OCI-LY7 (cell line): ENCODE results near the gene KPNA2. TPM values are rescaled to one million over a fixed set of nuclear protein-coding genes. Genes with fewer than 3 reads are reported as not detected.
"Not testable (repeated sequence)": the region's sequence is repeated elsewhere in the genome, so short reads cannot be mapped to it uniquely, and the experiment has no call there.

Experiments
- BruUV-seq: library from RNA; stranded (reverse); fragments of 400-500 nt; replicated peaks from 2 replicates; lab custom pipeline; 2021; lab: Mats Ljungman, UMichigan
- CTCF ChIA-PET: fragments of 300-600 bp; sonication (Branson Sonifier 250); formaldehyde crosslinking; loops from one replicate; lab custom pipeline; 2022; ENCODE audit warnings: antibody characterized with exemption; ENCODE audit not compliant: unreplicated experiment; lab: Charles Lee
- POLR2A ChIA-PET: fragments of 300-600 bp; sonication (Branson Sonifier 250); formaldehyde crosslinking; loops from one replicate; lab custom pipeline; 2022; ENCODE audit warnings: antibody characterized with exemption; lab: Charles Lee
- DNase-seq: peaks from one replicate; pipeline ENCODE4 v3.0.0-alpha.2; 2015; ENCODE audit warnings: low spot score
- H2AFZ ChIP-seq: fragments of 200-600 bp; sonication (generic), shearing (Covaris generic); 2 replicates; pipeline ENCODE4 v1.6.1; 2014; ENCODE audit warnings: mild to moderate bottlenecking, antibody characterized with exemption, low read length, moderate library complexity
- H3K27ac ChIP-seq: fragments of 200-600 bp; sonication (generic); 2 replicates; pipeline ENCODE4 v1.5.1; 2014; ENCODE audit warnings: mixed run types, low read depth, mild to moderate bottlenecking, moderate library complexity, low read length, inconsistent platforms; ENCODE audit not compliant: poor library complexity, severe bottlenecking
- H3K36me3 ChIP-seq: fragments of 200-600 bp; sonication (generic); 2 replicates; pipeline ENCODE4 v1.6.1; 2014; ENCODE audit warnings: mild to moderate bottlenecking, antibody characterized with exemption, low read length, moderate library complexity, mixed read lengths; ENCODE audit not compliant: insufficient read depth
- H3K4me1 ChIP-seq: fragments of 200-600 bp; sonication (generic); 2 replicates; pipeline ENCODE4 v1.5.1; 2014; ENCODE audit warnings: mild to moderate bottlenecking, low read length; ENCODE audit not compliant: insufficient read depth, poor library complexity, severe bottlenecking
- H3K4me2 ChIP-seq: fragments of 200-600 bp; sonication (generic); 2 replicates; pipeline ENCODE4 v1.6.1; 2014; ENCODE audit warnings: mild to moderate bottlenecking, low read length
- H3K4me3 ChIP-seq: fragments of 200-600 bp; sonication (generic); 2 replicates; pipeline ENCODE4 v1.5.1; 2014; ENCODE audit warnings: mild to moderate bottlenecking, low read depth, low read length; ENCODE audit not compliant: poor library complexity, severe bottlenecking
- H3K79me2 ChIP-seq: fragments of 200-600 bp; sonication (generic); 2 replicates; pipeline ENCODE4 v1.6.1; 2016; ENCODE audit warnings: low read depth, mild to moderate bottlenecking, low read length, moderate library complexity, mixed read lengths; ENCODE audit not compliant: insufficient read depth
- H3K9me2 ChIP-seq: fragments of 200-600 bp; sonication (generic); 2 replicates; pipeline ENCODE4 v1.6.1; 2016; ENCODE audit warnings: mild to moderate bottlenecking, low read length, mixed read lengths; ENCODE audit not compliant: insufficient read depth
- H3K9me3 ChIP-seq: fragments of 200-600 bp; sonication (generic); 2 replicates; pipeline ENCODE4 v1.6.1; 2014; ENCODE audit warnings: mild to moderate bottlenecking, mixed run types, low read length, mixed read lengths
- H4K20me1 ChIP-seq: fragments of 200-600 bp; sonication (generic); 2 replicates; pipeline ENCODE4 v1.6.1; 2014; ENCODE audit warnings: mild to moderate bottlenecking, antibody characterized with exemption, low read length, moderate library complexity, mixed read lengths; ENCODE audit not compliant: insufficient read depth
- CTCF ChIP-seq: fragments of 200-600 bp; sonication (generic); conservative IDR thresholded peaks from 2 replicates; pipeline ENCODE4 v1.5.1; 2014; ENCODE audit warnings: mild to moderate bottlenecking, antibody characterized with exemption, low read length, moderate library complexity, mixed read lengths
- EZH2phosphoT487 ChIP-seq: fragments of 200-600 bp; sonication (generic); IDR thresholded peaks from 2 replicates; pipeline ENCODE4 v1.6.1; 2018; ENCODE audit warnings: low read depth, borderline replicate concordance, mild to moderate bottlenecking, mixed run types, antibody characterized with exemption, low read length, moderate library complexity, mixed read lengths
- intact Hi-C: fragments of 100-400 bp; cut with micrococcal nuclease; formaldehyde crosslinking; loops from one replicate; pipeline ENCODE4 v1.10.0; 2022; ENCODE audit not compliant: unreplicated experiment
- total RNA-seq, 2 experiments: library from RNA; depleted of rRNA in 1 of 2; stranded (reverse); fragments of >200 nt in 1 of 2; shearing (Covaris generic) in 1 of 2; gene quantifications; 2 replicates each; pipeline ENCODE4 v1.2.3, GENCODE V29; 2014 to 2022

The KPNA2 gene
- total RNA-seq, 2 experiments from 2014 or later, result 253 to 416 TPM

DNA sequence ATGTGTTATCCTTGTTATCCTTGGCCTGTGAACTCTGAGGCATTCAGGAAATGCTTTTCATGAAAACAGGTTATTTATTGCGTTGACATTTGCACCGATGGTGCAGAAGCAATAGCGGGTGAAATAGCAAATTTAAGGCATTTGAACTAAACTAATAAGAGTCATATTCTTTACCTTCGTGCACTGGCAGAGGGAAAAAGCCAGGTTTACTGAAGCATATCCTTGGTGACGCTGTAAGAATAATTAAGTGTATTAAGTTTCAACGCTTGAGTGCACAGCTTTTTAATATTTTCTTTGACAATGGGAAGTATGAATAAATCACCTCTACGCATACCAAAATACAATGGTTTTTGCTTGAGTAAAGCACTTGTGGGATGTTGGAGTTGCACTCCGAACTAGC is 13.6 kb upstream of the KPNA2 start:
- Histone ChIP-seq H3K4me1 (peaks cover 12% of the 10 kb centered on the region), H3K79me2 (no peaks in the 10 kb centered on the region), H3K36me3 (no peaks in the 10 kb centered on the region), H3K27ac (no peak overlapping the region), H3K4me2 (no peak overlapping the region), H2AFZ (no peak overlapping the region), H3K4me3 (no peak overlapping the region), H4K20me1 (no peaks in the 10 kb centered on the region), H3K9me2 (no peaks in the 10 kb centered on the region), H3K9me3 (no peaks in the 10 kb centered on the region)
- no TSS peak for BruUV-seq
- TF ChIP-seq EZH2phosphoT487 (no peak), CTCF (no peak)
- DNase-seq, result no peak
- ChIA-PET POLR2A (no interaction called here), CTCF (no interaction called here)
- intact Hi-C loops, result loop anchor here (5.0 kb wide), 1 partner anchor 65 kb away; no protein-coding TSS in a partner anchor

DNA sequence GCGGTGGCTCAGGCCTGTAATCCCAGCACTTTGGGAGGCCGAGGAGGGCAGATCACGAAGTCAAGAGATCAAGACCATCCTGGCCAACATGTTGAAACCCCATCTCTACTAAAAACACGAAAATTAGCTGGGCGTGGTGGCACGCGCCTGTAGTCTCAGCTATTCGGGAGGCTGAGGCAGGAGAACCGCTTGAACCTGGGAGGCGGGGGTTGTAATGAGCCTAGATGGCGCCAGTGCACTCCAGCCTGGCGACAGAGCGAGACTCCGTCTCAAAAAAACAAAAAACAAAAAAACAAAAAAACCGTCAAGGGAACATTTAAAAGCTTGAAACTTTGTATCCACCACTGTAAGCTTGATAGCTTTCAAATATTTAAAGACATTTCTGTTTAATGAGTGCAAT is 13.0 kb upstream of the KPNA2 start:
- peaks cover 12% of the 10 kb centered on the region for H3K4me1 ChIP-seq
- CTCF ChIA-PET, H3K79me2 ChIP-seq, H2AFZ ChIP-seq, H3K9me2 ChIP-seq, H4K20me1 ChIP-seq, BruUV-seq, H3K4me3 ChIP-seq, H3K36me3 ChIP-seq, POLR2A ChIA-PET, DNase-seq, H3K27ac ChIP-seq, H3K9me3 ChIP-seq, H3K4me2 ChIP-seq: not testable (repeated sequence)
- intact Hi-C loops, result loop anchor here (5.0 kb wide), 1 partner anchor 65 kb away; no protein-coding TSS in a partner anchor
- peak; percentile 59 for TF ChIP-seq CTCF

- POLR2A ChIA-PET, result interaction anchor here (0.6 to 2.4 kb wide), 2 partner anchors 9 to 25 kb away, joined by 7 to 10 read pairs; no protein-coding TSS in a partner anchor
- BruUV-seq, result no TSS peak
- no peak overlapping the region for H3K27ac ChIP-seq
- no peak overlapping the region for H2AFZ ChIP-seq
- peaks cover 8% of the 10 kb centered on the region for H3K4me1 ChIP-seq
- H4K20me1 ChIP-seq, result no peaks in the 10 kb centered on the region
- TF ChIP-seq EZH2phosphoT487 (no peak), CTCF (no peak)
- no peaks in the 10 kb centered on the region for H3K9me3 ChIP-seq
- no peaks in the 10 kb centered on the region for H3K9me2 ChIP-seq
- CTCF ChIA-PET, result no interaction called here
- peaks cover under 1% of the 10 kb centered on the region; the same call in 1 of the 2 replicates for H3K79me2 ChIP-seq
- no peak for DNase-seq
- H3K4me3 ChIP-seq, result no peak overlapping the region
- H3K4me2 ChIP-seq, result no peak overlapping the region
- intact Hi-C loops, result no loop called here
- no peaks in the 10 kb centered on the region for H3K36me3 ChIP-seq
These were observed 5.9 kb upstream of the KPNA2 start for GRCh38 chr17:68029512-68030215.
